NCI-H69 (cell line): ENCODE data around the gene PMVK.
"Not testable (repeated sequence)": the region's sequence is repeated elsewhere in the genome, so short reads cannot be mapped to it uniquely, and the experiment has no call there.

Experiments
- DNase-seq: peaks from one replicate; lab custom pipeline; 2025; lab: John Stamatoyannopoulos, UW

PMVK gene

DNA sequence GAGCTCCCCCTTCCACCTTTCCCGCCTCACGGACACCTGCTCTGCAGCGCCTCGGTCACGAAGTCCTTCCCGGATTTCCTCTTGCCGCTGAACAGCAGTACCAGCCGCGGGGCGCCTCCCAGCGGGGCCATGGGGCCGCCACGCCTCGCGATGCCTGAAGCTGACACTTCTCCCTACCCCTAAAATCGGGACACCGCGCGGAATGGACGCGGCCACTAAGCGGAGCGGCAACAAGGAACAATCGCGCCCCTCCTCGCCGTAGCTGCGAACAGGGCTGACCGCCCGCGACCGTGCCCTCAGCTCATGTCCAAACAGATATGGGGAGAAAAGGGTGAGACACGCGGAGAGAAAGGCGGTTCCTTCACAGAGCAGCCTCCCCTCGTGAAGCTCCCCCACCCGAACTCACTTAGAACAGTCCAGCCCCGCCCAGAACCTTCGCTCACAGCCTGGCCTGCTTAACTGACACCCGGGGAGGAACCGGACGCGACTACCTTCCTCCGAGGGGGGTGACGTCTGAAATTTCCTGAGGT, at the start of gene PMVK:
TSS of gene PMVK (minus strand) at position 165 of the 530 bp plus-strand sequence. CDS start at position 131, 34 bp downstream.
- DNase-seq, result peak; percentile 98

DNA sequence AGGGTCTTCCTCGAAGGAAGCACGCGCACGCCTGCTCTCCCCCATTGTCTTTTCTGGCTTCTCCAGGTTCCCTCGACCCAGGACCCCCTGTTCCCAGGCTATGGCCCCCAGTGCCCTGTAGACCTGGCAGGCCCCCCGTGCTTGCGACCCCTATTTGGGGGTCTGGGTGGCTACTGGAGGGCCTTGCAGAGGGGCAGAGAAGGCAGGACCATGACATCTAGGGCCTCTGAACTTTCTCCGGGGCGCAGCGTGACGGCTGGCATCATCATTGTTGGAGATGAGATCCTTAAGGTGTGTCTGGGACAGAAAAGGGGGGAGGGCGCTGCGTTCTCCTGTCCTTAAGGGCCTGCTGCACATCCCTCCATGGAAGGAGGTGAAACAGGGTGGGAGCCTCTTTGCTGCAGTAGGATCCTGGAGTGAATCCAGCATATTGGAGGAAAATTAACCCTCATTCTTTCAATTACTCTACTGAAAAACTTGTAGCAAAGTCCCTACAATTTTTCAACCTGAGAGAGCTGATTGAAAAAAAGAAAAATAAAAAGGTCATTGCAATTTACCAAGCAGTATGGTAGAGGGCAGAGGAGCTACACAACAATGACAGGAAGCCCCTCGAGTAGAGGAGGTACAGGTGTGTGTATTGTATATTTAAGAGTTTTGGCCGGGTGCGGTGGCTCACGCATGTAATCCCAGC, 47.4 kb upstream of the PMVK start:
- peak; percentile 45 for DNase-seq

DNA sequence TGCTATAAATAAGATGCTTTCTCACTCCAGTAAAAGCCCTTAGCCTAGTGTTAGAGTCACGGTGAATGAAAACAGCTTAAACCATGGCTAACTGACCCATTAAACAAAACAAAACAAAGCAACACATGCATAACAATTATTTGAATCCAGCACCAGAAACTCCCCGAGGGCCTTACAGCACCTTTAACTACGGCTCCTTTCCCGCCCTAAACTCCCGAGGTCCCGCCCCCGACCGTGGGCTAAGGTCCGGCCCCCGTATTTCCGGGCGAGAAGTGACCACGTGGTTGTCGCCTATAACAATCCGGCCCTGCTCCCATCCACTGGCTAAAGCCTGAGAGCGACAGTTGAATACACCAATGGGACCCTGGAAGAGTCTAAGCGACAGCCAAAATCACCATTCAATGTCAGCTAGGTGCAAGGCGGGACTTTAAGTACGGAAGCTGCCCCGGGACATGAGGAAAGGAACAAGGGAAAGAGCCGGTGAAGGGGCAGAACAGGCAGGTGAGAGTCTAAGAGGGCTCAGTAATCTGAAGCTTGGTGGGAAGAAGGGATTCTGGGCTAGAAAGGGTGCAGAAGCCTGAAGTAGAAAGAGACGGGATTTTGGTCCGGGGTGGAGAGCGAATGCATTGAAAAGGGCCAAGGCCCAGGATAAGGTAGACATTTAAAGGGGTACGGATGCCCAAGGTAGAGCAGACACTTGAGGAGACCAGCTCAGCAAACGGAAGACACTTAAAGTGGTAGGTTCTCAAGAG, 46.6 kb upstream of the PMVK start, which contains the start of gene FLAD1:
TSS of gene FLAD1 (plus strand) at position 448 of the 752 bp plus-strand sequence. CDS start 351 bp downstream, outside the sequence.
- DNase-seq, result peak; percentile 100

DNA sequence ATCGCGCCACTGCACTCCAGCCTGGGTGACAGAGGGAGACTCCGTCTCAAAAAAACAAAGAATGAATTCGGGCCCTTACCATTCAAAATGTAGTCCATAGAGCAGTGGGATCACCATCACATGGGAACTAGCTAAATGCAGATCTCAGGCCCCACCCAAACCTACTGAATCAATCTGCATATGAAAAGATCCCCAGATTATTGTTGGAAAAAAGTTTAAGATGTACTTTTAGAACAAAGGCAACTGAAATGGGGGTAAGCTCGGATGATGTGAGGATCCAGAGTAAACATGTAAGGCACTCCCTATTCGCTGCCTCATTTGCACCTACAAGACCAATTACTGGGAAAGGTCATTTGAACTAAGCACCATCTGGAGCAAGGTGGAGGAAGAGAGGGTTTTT, 45.8 kb upstream of the PMVK start:
- peak; percentile 71 for DNase-seq

DNA sequence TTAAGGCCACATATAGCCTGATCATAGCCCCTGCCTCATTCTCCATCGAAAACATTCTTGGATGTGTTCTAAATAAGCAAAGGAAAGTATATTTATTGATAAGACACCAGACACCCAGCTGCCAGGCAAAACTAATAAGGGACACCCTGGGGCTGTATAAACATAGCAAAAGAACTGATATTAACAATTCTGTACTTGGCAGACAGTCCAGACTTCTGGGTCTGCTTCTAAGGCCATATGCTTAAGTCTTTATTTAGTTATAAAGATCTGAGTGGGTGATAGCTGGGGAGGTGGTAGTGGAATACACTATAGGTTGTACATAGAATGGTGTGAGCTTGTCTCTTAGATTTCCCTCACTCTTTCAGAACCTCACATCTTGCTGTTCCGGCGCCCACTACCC, 41.8 kb upstream of the PMVK start:
- no peak for DNase-seq

DNA sequence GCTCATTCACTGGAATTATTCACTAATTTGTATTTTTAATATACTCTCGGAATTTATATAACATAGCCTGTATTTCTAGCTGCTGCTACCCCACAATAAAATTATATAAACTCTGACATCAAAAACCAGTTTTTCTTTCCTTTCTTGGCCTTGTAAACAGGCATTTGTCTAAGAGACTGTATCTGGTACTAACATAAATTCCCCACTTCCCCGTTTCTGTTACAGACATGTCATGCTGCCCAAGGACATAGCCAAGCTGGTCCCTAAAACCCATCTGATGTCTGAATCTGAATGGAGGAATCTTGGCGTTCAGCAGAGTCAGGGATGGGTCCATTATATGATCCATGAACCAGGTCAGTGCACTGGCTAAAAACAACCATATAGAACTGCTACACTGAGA, 41.2 kb upstream of the PMVK start:
- not testable (repeated sequence) for DNase-seq

DNA sequence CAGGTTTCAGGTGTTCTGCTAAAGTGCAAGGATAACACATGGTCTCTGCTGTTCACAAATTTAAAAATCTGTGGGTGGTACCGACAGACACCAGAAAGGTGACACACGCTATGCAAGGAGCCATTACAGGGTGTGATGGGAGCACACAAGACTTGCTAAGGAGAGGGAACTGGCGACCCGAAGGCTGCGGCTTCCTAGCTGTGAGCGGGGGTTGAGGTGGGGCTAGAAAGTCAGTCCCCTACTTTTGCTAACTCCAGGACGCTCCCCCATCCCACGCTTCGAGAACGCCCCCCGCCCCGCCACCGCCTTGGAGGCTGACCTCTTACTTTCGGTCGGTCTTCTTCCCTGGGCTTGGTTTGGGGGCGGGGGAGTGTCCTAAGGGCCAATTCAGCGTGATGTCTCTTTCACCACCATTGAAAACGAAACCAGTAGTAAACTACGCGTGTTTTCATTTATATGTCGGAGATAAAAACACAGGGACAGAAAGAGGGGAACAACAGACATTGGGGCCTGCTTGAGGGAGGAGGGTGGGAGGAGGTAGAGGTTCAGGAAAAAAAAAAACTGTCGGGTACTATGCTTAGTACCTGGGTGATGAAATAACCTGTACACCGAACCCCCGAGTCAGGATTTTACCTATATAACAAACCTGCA, 39.0 kb upstream of the PMVK start:
- peak; percentile 57 for DNase-seq

DNA sequence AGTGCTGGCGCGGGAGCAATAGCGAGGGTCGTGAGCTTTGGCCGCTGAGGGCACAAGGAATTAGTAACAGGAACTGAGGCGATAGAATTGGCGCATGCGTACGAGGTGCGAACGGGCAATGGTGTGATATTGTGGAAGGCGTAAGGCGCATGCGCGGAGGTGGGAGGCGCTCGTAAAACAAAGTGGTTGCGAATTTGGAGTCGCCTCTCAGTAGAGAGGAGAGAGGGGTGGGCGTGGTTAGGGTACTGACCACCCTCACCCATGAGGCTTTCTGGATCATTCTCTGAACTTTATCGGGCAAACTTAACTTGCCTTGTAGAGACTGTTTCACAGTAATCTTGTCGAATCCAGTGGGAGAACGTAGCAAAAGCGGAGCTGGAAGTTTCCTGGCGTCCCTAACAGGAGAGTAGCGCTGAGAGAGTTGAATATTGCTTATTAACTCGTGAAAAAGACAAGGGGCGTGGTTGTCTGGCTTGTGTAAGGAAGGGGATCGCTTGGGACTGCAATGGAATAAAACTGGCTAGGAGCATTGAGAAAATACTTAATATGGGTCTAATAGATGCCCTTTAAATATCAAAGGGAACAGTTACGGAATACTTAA, 38.4 kb upstream of the PMVK start:
- peak; percentile 96 for DNase-seq

DNA sequence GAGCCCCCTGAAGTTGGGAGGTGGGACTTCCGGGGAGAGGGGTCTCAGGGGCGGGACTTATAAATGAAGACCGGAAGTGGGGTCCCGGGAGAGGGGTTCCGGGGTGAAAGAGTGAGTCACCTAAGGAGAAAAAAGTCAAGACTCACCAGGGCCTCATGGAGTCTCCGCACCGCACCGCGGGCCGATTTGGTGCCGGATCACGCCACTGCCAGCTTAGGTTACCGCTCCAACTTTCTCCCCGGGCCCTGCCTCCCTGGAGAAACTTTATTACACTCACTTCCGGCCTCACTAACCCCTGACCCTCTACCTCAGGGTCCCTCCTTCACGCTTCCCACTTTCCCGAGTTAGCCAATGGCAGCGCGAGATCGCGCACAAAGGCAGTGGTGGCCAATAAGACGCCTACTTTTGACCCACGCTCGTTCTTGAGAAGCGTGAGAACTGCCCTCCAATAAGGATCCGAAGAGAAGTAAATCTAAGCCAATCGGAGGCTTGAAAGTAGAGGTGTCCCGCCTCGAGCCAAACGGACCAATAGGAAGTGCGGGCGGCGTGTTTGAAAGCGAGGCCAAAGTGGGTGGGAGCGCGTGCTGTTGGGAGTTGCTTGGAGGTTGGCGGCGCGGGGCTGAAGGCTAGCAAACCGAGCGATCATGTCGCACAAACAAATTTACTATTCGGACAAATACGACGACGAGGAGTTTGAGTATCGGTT, 37.7 kb upstream of the PMVK start, which contains the start of gene CKS1B:
TSS of gene CKS1B (plus strand) at position 580 of the 706 bp plus-strand sequence. CDS start at position 645, 65 bp downstream.
- DNase-seq, result peak; percentile 100

DNA sequence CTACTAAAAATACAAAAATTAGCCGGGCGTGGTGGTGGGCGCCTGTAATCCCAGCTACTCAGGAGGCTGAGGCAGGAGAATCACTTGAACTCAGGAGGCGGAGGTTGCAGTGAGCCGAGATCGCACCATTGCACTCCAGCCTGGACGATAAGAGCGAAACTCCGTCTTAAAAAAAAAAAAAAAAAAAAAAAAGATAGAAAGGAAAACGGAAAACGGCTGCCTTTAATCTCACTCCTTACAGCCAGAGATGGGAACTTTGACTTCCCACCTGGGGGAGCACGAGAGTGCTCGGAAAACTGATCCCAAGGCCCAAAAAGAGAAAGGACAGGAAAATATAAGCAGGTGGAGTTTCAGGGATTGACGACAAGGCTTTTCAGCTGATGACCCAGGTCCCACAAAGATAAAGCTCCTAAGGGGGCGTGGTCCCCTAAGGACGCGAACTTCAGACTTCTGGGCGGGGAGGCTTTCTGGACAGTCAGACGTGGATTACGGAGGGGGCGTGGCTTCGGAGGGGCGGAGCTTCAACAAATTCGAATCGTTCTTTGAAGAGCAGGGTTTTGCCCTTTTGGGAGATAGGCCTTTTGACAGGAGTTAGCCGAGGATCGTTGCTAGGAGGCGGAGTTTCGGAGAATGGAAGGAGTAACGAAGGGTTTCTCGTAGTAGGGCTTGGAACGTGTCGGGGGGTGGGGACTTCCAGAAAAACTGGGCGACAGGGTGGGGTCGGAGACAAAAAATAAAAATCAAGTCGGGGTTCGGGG, 37.0 kb upstream of the PMVK start:
- DNase-seq, result peak; percentile 92

DNA sequence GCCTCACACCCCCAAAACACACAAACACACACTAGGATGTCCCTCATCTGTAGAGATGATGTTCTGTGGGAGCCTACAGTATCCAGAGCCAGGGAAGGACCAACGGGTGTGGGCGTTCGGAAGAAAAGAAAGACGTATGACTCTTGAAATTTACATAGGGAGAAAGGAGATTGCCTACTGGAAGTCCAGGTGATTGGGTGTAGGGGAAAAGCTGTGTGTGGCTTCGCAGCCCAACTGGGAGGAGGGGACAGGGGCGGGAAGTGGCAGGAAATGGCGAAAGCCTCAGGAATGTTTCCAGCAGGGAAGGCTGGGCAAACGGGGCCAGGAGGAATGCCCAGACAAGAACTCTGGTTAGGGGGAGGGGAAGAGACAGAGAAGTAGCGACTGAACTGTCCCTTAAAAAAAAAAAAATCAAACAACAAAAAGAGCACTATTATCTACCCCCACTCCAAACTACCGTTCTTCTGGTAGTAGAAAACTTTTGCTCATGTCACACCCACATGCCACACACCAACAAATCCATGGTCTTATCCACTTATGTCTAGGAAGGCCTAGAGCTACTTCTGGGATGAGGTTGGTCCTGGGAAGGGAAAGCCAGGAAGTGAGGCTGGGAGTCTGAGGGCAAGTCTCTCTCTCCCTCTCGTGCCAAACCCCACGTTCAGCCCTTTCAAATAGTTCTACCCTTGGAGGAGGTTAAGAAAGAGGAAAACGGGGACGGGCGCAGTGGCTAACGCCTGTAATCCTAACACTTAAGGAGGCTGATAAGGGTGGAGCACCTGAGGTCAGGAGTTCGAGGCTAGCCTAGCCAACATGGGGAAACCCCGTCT, 36.2 kb upstream of the PMVK start:
- no peak for DNase-seq

DNA sequence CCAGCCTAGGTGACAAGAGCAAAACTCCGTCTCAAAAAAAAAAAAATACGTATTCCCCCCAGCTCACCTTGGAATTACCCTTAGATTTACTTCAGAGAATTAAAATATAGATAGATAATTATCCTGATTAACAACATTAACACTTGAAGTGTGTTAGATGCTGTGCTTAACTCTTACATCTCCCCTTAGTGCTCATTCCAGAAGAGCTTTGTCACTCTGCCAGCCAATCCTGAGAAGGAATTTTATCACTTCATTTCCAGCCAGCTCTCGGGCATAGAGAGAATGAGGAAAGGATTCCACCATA, 35.6 kb upstream of the PMVK start:
- DNase-seq, result no peak

DNA sequence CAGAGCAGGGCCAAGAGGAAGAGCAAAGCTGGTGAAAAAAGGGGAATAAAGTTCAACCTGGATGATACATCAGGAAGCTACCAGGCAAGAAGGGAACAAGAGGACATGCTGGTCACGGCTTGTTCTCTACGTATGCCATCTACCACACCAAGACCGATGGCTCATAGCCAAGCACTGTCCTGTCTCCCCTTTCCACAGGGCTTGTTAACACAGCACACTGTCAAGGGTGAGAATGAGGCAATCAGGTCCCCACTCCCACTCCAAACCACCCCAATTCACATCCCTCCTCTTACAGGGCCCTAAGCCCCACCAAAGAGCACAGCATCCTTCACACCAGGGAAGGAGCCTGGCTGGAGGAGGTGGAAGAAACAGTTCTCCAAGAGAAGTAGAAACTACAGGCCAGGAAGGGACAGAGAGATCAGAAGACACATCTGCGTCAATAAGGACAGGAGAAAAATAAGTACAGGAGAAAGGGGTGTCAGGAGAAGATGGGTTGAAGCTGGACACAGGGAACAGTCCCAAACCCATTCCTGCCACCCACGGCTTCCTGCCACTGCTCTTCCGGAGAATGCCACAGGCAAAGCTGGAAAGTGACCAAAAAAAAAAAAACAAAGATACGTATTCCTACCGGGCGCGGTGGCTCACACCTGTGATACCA, 35.0 kb upstream of the PMVK start:
- no peak for DNase-seq

DNA sequence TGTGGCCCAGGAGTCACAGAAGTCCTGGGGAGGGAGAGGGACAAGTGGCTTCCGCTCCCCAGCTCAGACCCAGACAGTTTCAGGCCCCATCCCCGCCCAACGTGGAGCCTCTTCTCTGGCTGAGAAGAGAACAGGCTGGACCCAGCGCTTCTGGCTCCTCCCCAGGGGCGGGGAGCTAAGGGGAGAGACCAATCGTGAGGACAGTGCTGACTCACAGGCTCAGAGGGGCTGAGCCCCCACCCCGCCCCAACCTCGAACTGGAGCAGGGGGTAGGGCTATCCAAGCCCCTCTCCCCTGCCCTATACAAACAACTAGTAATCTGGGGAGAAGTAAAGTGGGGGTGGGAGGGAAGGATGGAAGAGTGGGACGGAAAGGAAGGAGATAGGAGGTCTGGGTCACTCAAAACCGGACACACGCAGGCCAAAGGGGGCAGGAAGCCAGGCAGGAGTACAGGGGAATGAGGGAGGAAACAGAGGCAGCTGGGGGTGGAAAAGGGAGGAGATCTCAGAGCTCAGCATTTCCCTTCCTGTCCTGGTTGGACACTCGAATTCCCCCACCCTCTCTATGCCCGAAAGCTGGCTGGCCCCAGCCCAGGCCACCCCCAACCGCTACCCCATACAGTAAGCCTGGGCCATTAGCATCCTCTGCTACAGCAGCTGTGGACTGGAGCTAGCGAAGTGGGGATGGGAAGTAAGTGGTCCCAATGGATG, 34.3 kb upstream of the PMVK start, which contains the start of gene SHC1:
TSS of gene SHC1 (minus strand) at position 117 of the 710 bp plus-strand sequence. CDS start 221 bp downstream, outside the sequence.
- peak; percentile 90 for DNase-seq

DNA sequence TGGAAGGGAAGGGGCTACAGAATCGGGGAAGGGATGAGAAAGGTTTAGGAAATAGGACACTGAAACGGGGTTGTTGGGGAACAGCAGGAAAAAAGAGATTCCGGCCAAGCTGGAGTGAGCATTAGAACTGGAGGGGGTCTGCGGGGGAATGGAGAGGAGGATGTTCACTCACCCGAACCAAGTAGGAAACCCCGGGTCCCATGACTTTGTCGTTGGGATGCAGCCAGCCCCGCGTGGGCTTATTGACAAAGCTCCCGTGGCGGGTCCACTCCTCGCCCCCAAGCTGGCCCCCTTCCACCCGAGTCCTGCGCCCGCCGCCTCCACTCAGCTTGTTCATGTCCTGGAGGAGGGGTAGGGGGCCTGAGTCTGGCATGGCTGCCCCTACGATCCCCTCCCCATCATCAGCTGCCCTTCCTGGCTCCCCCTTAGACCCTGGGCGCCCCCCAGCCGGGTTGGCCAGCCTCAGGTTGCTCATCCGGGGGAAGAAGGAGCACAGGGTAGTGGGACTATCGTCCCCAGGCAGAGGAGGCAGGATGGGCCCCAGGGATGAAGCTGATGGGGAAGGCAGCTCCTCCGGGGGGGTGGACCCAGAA, 33.4 kb upstream of the PMVK start:
- no peak for DNase-seq

DNA sequence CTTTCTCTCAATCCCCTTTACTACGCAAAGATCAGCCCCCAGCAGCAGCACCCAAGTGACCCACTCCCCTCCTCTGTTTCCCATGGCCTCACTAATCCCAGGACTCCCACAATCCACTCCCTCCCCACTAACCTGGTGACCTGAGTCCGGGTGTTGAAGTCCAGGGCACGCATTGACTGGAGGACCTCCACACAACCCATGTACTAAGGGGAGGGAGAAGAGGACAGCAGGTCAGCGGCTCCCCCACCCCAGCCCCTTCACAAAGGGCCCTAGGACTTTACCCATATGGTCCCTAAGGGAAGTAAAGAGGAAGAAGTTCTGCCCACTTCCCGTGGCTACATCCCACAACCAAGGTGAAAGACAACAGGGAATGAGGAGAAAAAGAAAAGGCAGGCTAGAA, 32.7 kb upstream of the PMVK start:
- no peak for DNase-seq

DNA sequence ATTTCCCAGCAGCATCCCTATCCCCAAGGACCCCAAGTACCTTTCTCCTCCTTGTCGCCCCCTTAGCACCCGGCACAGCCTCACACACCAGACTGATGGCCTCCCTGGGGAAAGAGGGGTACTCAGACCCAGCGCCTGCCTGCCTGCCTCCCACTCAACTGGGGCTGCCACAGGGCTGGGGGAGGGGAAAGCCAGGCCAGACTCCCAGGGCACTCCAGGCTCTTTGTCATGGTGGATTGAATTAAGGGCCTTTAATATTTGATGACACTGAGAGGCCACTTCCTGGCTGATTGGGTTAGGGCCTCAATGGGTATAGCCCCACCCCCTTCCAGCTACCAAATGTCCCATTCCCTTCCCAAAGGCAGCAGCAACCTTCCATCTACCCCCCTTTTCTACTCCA, 32.2 kb upstream of the PMVK start:
- no peak for DNase-seq

DNA sequence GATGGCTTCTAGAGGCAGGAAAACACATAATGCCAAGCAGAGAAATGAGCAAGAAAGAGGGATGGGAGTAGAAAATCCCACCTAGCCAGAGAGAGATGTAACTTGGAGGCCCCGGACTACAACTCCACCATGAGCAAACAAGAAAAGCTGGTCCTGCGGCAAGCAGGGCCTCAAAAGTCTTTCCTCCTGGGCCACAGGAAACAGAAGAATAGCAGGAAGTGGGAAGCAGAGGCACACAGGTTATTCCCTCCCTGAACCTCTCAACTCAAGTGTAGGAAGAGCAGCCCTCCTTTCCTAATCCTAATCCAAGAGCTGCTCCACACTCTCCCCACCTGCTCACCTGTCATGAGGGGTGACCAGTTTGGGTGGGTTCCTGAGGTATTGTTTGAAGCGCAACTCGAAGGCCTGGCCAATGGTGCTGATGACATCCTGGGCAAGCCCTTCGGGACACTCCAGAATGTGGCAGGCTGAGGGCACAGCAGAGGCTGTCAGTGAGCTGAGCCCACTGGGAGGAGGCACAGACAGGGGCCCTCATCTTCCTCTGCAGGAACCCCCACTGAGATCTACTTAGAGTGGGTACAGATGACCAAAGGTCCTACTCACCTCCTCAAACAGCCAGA, 30.9 kb upstream of the PMVK start:
- DNase-seq, result no peak
